ENCODE data around the gene COL13A1. TPM values are rescaled to one million over a fixed set of nuclear protein-coding genes. Genes with fewer than 3 reads are reported as not detected.

The COL13A1 gene
- total RNA-seq, 1 experiment from 2014 or later, result 5.9 TPM

GRCh38 chr10:69855346-69856111, 53.8 kb downstream of the COL13A1 start (continued):
- TF ChIP-seq SRF (IDR thresholded peaks at IDR 0.05; ENCODE audit: low read depth) (no peak), REST (IDR thresholded peaks at IDR 0.05; ENCODE audit: low read depth) (no peak), EGR1 (IDR thresholded peaks at IDR 0.05; ENCODE audit: low read depth) (no peak)

- intact Hi-C loops (cut with micrococcal nuclease), result no loop called here
- Histone ChIP-seq H3K27ac (ENCODE audit: low read depth, low read length) (no peak overlapping the region), H3K36me3 (ENCODE audit: control insufficient read depth in 1 of 2, insufficient read depth in 2 of 2, low read length in 2 of 2) (no peaks in the 10 kb centered on the region)
Measured at GRCh38 chr10:69856601-69857166, 55.0 kb downstream of the COL13A1 start.

More at GRCh38 chr10:69856601-69857166, 55.0 kb downstream of the COL13A1 start:
- peaks cover 8 to 21% of the 10 kb centered on the region in 2 experiments for H3K4me1 ChIP-seq (ENCODE audit: control insufficient read depth in 1 of 2, insufficient read depth in 2 of 2, low read length in 2 of 2)
- DNase-seq (ENCODE audit: low read depth, low spot score) (no peak), ATAC-seq (no peak)
- no peak overlapping the region for H3K9ac ChIP-seq (ENCODE audit: low read length)
- H3K9me2 ChIP-seq (ENCODE audit: insufficient read depth), result no peaks in the 10 kb centered on the region
- no peak for TF ChIP-seq RAD21 (IDR thresholded peaks at IDR 0.05; ENCODE audit: low read depth)
- no peak for TF ChIP-seq CBX3 (IDR thresholded peaks at IDR 0.05; ENCODE audit: low read depth)
- no peak for TF ChIP-seq MAX (IDR thresholded peaks at IDR 0.05)
- no peak for TF ChIP-seq ATF3 (IDR thresholded peaks at IDR 0.05)
- TF ChIP-seq EGR1 (IDR thresholded peaks at IDR 0.05; ENCODE audit: low read depth), result no peak
- TF ChIP-seq ZBTB33 (IDR thresholded peaks at IDR 0.05; ENCODE audit: extremely low read depth, insufficient replicate concordance, low read length), result no peak
- TF ChIP-seq TCF7L2 (IDR thresholded peaks at IDR 0.05; ENCODE audit: borderline replicate concordance, extremely low read depth, insufficient read depth, insufficient read length), result no peak
- TF ChIP-seq YY1 (IDR thresholded peaks at IDR 0.05; ENCODE audit: extremely low read depth, insufficient replicate concordance, low read depth, low read length), result no peak
- TF ChIP-seq JUND (IDR thresholded peaks at IDR 0.05), result no peak
- TF ChIP-seq FOSL1 (IDR thresholded peaks at IDR 0.05; ENCODE audit: low read depth), result no peak
- TF ChIP-seq ZFX (IDR thresholded peaks at IDR 0.05), result no peak
- no peak for TF ChIP-seq ELF1 (IDR thresholded peaks at IDR 0.05; ENCODE audit: borderline replicate concordance, low read depth)
- no TSS peak for BruUV-seq (replicated peaks)
- H3K79me2 ChIP-seq (ENCODE audit: insufficient read depth, low read length), result no peaks in the 10 kb centered on the region
- ChIA-PET RAD21 (ENCODE audit: low non-redundant PET in 1 of 2, low total read pairs in 2 of 2, uncharacterized antibody in 2 of 2, unreplicated experiment in 2 of 2) (no interaction called here), POLR2A (no interaction called here), CTCF (no interaction called here)
- no peak overlapping the region for H2AFZ ChIP-seq (ENCODE audit: low read depth, low read length, poor library complexity, severe bottlenecking)
- no peaks in the 10 kb centered on the region for H3K27me3 ChIP-seq (ENCODE audit: insufficient read depth, low read length)
- H4K20me1 ChIP-seq (ENCODE audit: insufficient read depth), result no peaks in the 10 kb centered on the region
- no peak overlapping the region for H3K4me3 ChIP-seq (replicated peaks in 1 of 2; ENCODE audit: low read depth in 1 of 2, low read length in 2 of 2)
- no peaks in the 10 kb centered on the region for H3K9me3 ChIP-seq (ENCODE audit: control insufficient read depth in 1 of 2, insufficient read depth in 1 of 2, low read depth in 1 of 2, low read length in 2 of 2)
- H3K4me2 ChIP-seq (ENCODE audit: low read length), result no peak overlapping the region
